B cell (primary cell): ENCODE measurements around the gene ADAMTSL1. TPM values are rescaled to one million over a fixed set of nuclear protein-coding genes. Genes with fewer than 3 reads are reported as not detected.

Source experiments
- ATAC-seq: fragments of 200-7000 bp; cut with Tn5 transposase; one replicate; pipeline ENCODE4 v1.10.0; 2021; ENCODE audit warnings: low read depth, mild to moderate bottlenecking, moderate number of reproducible peaks, moderate library complexity
- CTCF ChIA-PET: fragments of 350-600 bp; sonication (Branson Sonifier 250); formaldehyde crosslinking; loops from one replicate; lab custom pipeline; 2021; ENCODE audit warnings: antibody characterized with exemption, inconsistent platforms; lab: Charles Lee
- POLR2A ChIA-PET: fragments of 350-600 bp; sonication (Branson Sonifier 250); formaldehyde crosslinking; loops from one replicate; lab custom pipeline; 2021; ENCODE audit warnings: antibody characterized with exemption; lab: Charles Lee
- DNase-seq: peaks from one replicate; pipeline ENCODE4 v3.0.0; 2013
- H2AFZ ChIP-seq: 2 replicates; pipeline ENCODE4 v1.6.1; 2012; ENCODE audit warnings: mild to moderate bottlenecking, low read depth, low read length; ENCODE audit not compliant: insufficient read depth, poor library complexity, severe bottlenecking
- H3K27ac ChIP-seq, 2 donors: 1 replicate in 1 of 2; 2 replicates in 1 of 2; pipeline ENCODE4 v1.5.1; 2012 to 2013; ENCODE audit warnings: low read length in 2 of 2, mild to moderate bottlenecking in 2 of 2, moderate library complexity in 1 of 2
- H3K27me3 ChIP-seq, 4 experiments: fragments of 200-600 bp in 1 of 4; sonication (generic) in 1 of 4; replicated peaks in 1 of 4; 1 replicate in 2 of 4; 2 replicates in 2 of 4; pipeline versions ENCODE4 v1.6.1 to v1.7.0; 2013 to 2016; ENCODE audit warnings: low read length in 3 of 4, mild to moderate bottlenecking in 2 of 4, mixed read lengths in 1 of 4, moderate library complexity in 1 of 4; ENCODE audit not compliant: insufficient read depth in 4 of 4, control insufficient read depth in 3 of 4; ENCODE audit errors: control extremely low read depth in 1 of 4
- H3K36me3 ChIP-seq, 2 experiments: replicated peaks in 1 of 2; 1 replicate in 1 of 2; 2 replicates in 1 of 2; pipeline versions ENCODE4 v1.6.1 to v1.7.1; 2013; ENCODE audit warnings: low read length in 1 of 2; ENCODE audit not compliant: insufficient read depth in 2 of 2, control insufficient read depth in 1 of 2; ENCODE audit errors: control extremely low read depth in 1 of 2, extremely low read depth in 1 of 2
- H3K4me1 ChIP-seq, 2 donors: fragments of 200-600 bp in 1 of 2; sonication (generic) in 1 of 2; 1 replicate in 1 of 2; 2 replicates in 1 of 2; pipeline versions ENCODE4 v1.5.1 to v1.6.1; 2013 to 2017; ENCODE audit warnings: low read length in 2 of 2; ENCODE audit not compliant: control insufficient read depth in 2 of 2, insufficient read depth in 2 of 2
- H3K4me2 ChIP-seq: replicated peaks from 2 replicates; pipeline ENCODE3; 2012; ENCODE audit warnings: mild to moderate bottlenecking, low read depth, low read length; ENCODE audit not compliant: poor library complexity, severe bottlenecking
- H3K4me3 ChIP-seq, 5 experiments: fragments of 200-600 bp in 1 of 5; sonication (generic) in 1 of 5; 1 replicate in 3 of 5; 2 replicates in 2 of 5; pipeline versions ENCODE4 v1.5.1 to v1.7.0; 2011 to 2016; ENCODE audit warnings: low read length in 4 of 5, mild to moderate bottlenecking in 4 of 5, low read depth in 2 of 5, control low read depth in 1 of 5, moderate library complexity in 1 of 5; ENCODE audit not compliant: insufficient read depth in 1 of 5; ENCODE audit errors: control extremely low read depth in 1 of 5, extremely low read depth in 1 of 5
- H3K79me2 ChIP-seq: fragments of 200-600 bp; sonication (generic); one replicate; pipeline ENCODE4 v1.6.0; 2016; ENCODE audit warnings: low read length; ENCODE audit not compliant: control insufficient read depth, insufficient read depth
- H3K9ac ChIP-seq: fragments of 200-600 bp; sonication (generic); 2 replicates; pipeline ENCODE4 v1.6.1; 2017; ENCODE audit warnings: mild to moderate bottlenecking, low read length, moderate library complexity
- H3K9me3 ChIP-seq, 3 donors: one replicate each; pipeline versions ENCODE4 v1.6.1 to v1.7.1; 2013; ENCODE audit warnings: low read length in 2 of 3; ENCODE audit not compliant: control insufficient read depth in 2 of 3, insufficient read depth in 1 of 3; ENCODE audit errors: control extremely low read depth in 1 of 3
- H4K20me1 ChIP-seq: 2 replicates; pipeline ENCODE4 v1.6.0; 2012; ENCODE audit warnings: mild to moderate bottlenecking, low read length; ENCODE audit not compliant: insufficient read depth, control insufficient read depth, poor library complexity, severe bottlenecking
- H3K27ac Mint-ChIP-seq: one replicate; pipeline ENCODE4 v1.8.0; 2021; ENCODE audit warnings: mixed read lengths
- H3K27me3 Mint-ChIP-seq: one replicate; pipeline ENCODE4 v1.8.0; 2021; ENCODE audit warnings: mixed read lengths
- H3K4me1 Mint-ChIP-seq: one replicate; pipeline ENCODE4 v1.8.0; 2021; ENCODE audit warnings: mixed read lengths
- H3K4me3 Mint-ChIP-seq: one replicate; pipeline ENCODE4 v1.8.0; 2021; ENCODE audit warnings: mixed read lengths
- H3K9me3 Mint-ChIP-seq: one replicate; pipeline ENCODE4 v1.8.0; 2022; ENCODE audit warnings: mixed read lengths; ENCODE audit not compliant: insufficient read depth
- CTCF ChIP-seq: fragments of 200-600 bp; IDR thresholded peaks from one replicate; pipeline ENCODE4 v1.8.0; 2022; ENCODE audit warnings: antibody characterized with exemption, mild to moderate bottlenecking
- EZH2 ChIP-seq: IDR thresholded peaks from 2 replicates; pipeline ENCODE4 v1.6.1; 2012; ENCODE audit warnings: borderline replicate concordance, low read depth, mild to moderate bottlenecking, moderate library complexity, low read length; ENCODE audit not compliant: insufficient read depth, poor library complexity, severe bottlenecking
- WGBS: methylation state at CpG from one replicate; pipeline ENCODE4 v1.1.5; 2013; ENCODE audit warnings: missing lambda C conversion rate; ENCODE audit not compliant: insufficient coverage; 5-methylcytosine and 5-hydroxymethylcytosine counted together
- intact Hi-C: fragments of 100-400 bp; cut with micrococcal nuclease; formaldehyde crosslinking; loops from one replicate; pipeline ENCODE4 v1.10.0; 2022
- polyA plus RNA-seq: library from polyadenylated mRNA; depleted of rRNA; stranded (reverse); fragments of >200 nt; gene quantifications from 2 replicates; pipeline ENCODE4 v1.2.3, GENCODE V29; 2012
- total RNA-seq, 2 donors: library from RNA; stranded (reverse); fragments of 120-200 nt in 1 of 2; gene quantifications; 1 replicate in 1 of 2; 2 replicates in 1 of 2; pipeline versions ENCODE4 v1.2.3 to v1.2.4, GENCODE V29; 2013 to 2022

The ADAMTSL1 gene
- total and polyA plus RNA-seq, 2 donors (not counting 1 experiment from before 2014, with no cell fraction given): not detected

- DNase-seq: no peak
- ATAC-seq: no peak
- Mint-ChIP-seq H3K9me3 (no peaks in the 10 kb centered on the region), H3K4me3 (no peak overlapping the region), H3K4me1 (no peaks in the 10 kb centered on the region), H3K27ac (no peak overlapping the region), H3K27me3 (peaks cover 3% of the 10 kb centered on the region)
- Histone ChIP-seq H3K27me3 (no peaks in the 10 kb centered on the region), H3K79me2 (no peaks in the 10 kb centered on the region), H3K9me3 (no peaks in the 10 kb centered on the region), H3K27ac (no peak overlapping the region), H2AFZ (no peak overlapping the region), H3K9ac (no peak overlapping the region), H3K4me3 (no peak overlapping the region), H3K36me3 (no peaks in the 10 kb centered on the region), H3K4me2 (no peak overlapping the region), H4K20me1 (no peaks in the 10 kb centered on the region), H3K4me1 (no peaks in the 10 kb centered on the region)
- ChIA-PET POLR2A (no interaction called here), CTCF (no interaction called here)
- TF ChIP-seq CTCF: no peak
- no peak for TF ChIP-seq EZH2
- intact Hi-C loops: no loop called here
- WGBS: 95% methylated on average over 2 of the region's 2 CpGs
Observed at GRCh38 chr9:18743971-18744370, 270.0 kb downstream of the ADAMTSL1 start.

- ATAC-seq: no peak
- H3K27me3 Mint-ChIP-seq: peaks cover 3% of the 10 kb centered on the region
- TF ChIP-seq EZH2 (no peak), CTCF (no peak)
- CTCF ChIA-PET: no interaction called here
- no peaks in the 10 kb centered on the region for H3K36me3 ChIP-seq
- no peaks in the 10 kb centered on the region for H3K4me1 ChIP-seq
- H3K79me2 ChIP-seq: no peaks in the 10 kb centered on the region
- no peaks in the 10 kb centered on the region for H3K4me1 Mint-ChIP-seq
- no peak overlapping the region for H3K27ac Mint-ChIP-seq
- no peak overlapping the region for H3K4me2 ChIP-seq
- no peaks in the 10 kb centered on the region for H4K20me1 ChIP-seq
- POLR2A ChIA-PET: no interaction called here
- intact Hi-C loops: no loop called here
- no peaks in the 10 kb centered on the region for H3K9me3 ChIP-seq
- no peak for DNase-seq
- H3K4me3 Mint-ChIP-seq: no peak overlapping the region
- no peak overlapping the region for H3K4me3 ChIP-seq
- no peak overlapping the region for H2AFZ ChIP-seq
- no peaks in the 10 kb centered on the region for H3K9me3 Mint-ChIP-seq
- H3K27me3 ChIP-seq: no peaks in the 10 kb centered on the region
- H3K9ac ChIP-seq: no peak overlapping the region
- no peak overlapping the region for H3K27ac ChIP-seq
- no CpG with 5 or more reads among the region's 2 CpGs for WGBS
Observed at GRCh38 chr9:18745710-18746109, 271.8 kb downstream of the ADAMTSL1 start.
